Stimulated activated CD8-positive, alpha-beta memory T cell treated with anti-CD3 and anti-CD28 coated beads, Interleukin-7, amount 100 ng/mL, for 48 hours (primary cell): ENCODE data around the gene ERI3.

Source experiments
- DNase-seq, 2 donors: peaks; one replicate each; pipeline ENCODE4 v3.0.0-alpha.2; 2020; ENCODE audit warnings: low read depth in 1 of 2; ENCODE audit errors: extremely low read depth in 1 of 2

The ERI3 gene

DNA sequence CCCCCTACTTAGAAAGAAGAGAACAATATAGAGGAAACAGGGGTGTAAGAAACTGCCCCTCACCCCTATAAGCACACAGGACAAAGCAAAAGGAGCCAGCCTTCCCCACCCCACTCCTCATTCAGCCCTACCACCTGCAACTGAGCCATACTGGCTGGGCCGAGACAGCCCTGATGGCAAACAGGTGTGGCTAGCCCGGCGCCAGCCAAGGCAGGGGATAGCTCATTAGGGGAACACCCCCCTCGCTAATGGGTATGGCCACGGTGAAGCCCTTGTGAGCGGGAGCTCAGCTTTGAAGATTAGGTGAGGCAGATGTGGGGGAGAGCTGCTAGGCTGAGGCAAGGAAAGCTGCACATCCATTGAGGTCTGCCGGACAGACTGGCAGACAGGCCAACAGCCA is 65.5 kb downstream of the ERI3 start:
- no peak for DNase-seq

DNA sequence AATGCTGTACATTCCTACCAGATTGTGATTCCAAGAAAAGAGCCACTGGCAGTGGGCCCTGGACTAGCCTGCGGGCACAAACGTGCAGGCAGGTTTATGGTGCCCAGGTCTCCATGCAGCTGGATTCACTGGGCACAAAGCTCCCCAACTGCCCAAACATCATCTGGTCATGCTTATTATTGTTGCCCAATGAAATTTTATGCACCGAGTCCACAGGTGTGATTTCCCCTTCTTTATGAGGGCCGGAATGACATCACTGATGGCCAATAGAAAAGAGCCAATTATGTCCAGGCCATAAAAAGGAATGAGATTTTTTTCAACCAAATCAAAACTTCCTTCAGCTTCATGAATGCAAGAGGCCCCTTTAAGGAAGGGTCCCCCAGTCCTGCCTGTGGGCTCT is 66.2 kb downstream of the ERI3 start:
- DNase-seq, result no peak

DNA sequence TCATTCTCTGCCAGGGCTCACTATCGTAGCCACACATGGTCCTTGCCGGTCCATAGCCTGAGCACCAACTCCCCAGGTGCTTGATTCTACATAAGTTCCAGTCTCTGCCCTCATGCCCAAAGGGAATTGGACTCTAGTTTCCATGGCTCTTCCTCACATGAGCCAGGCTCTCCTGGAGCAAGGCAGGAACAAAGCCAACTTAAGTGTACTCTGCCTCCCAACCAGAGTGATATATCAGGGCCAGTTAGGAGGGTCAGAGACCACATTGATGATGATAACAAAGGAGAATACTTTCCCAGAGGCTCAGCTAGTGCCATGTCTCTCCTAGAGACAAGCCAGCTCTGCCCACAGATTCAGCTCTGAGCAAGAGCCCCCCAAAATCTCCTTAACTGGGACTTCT is 70.9 kb downstream of the ERI3 start:
- no peak for DNase-seq

DNA sequence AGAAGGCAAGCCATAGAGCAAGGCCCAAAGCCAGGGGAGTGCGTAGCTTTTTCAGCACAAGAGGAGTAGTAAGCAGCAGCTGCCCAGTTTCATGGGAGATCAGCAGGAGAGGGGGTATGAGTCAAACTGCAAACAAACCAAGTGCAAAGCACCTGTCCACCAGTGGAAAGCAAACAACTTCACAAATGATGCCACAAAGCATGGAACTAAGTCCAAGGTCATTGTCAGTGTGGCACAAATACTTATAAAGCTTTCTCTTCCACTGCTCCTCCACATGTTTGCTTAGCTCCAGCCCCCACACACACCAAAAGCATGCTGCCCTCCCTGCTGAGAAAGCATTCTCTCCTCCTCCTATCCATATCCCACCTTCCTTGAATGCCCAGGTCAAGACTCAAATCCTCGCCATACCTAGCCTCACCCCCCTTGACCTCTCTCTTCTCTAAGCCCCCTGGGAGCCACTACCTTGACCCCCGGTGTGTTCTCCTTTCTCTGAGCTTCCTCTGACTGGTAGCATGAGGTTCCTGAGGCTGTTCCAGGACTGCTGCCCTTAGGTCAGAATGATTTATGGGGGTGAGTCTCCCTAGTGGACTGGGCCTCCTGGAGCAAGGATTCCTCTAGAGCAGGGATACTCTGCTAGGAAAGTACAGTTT is 71.4 kb downstream of the ERI3 start:
- no peak for DNase-seq

DNA sequence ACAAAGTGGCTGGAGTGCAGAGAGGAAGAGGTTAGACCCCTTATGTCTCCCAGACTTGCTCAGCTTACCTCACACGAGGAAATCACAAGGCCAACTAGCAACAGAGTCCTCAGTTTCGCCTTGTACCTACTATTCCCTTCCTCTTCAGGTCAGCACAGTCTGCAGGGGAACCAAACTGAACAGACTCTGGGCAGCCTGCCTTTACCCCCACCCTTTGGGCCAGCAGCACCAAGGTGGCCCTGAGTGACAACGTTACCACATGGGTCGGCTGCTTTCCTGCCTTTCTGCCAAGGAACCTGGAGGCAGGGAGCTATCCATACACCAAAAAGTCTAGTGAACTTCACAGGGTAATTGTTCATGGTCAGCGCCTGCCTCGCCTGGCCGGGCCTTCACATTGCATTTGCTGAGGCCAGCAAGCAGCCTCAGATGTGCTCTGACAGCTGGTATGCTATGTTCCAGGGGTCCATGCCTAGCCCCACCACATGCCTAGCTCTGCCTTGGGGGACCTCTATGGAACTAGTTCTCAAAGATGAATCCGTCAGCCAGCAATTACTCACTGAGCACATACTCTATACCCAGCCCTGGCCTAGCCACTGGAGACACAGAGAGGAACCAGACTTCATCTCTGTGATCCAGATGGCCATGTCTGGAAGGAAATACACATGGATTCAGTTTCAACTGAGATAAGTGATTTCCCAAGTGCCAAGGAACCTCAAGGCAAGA is 72.2 kb downstream of the ERI3 start:
- DNase-seq, result no peak

DNA sequence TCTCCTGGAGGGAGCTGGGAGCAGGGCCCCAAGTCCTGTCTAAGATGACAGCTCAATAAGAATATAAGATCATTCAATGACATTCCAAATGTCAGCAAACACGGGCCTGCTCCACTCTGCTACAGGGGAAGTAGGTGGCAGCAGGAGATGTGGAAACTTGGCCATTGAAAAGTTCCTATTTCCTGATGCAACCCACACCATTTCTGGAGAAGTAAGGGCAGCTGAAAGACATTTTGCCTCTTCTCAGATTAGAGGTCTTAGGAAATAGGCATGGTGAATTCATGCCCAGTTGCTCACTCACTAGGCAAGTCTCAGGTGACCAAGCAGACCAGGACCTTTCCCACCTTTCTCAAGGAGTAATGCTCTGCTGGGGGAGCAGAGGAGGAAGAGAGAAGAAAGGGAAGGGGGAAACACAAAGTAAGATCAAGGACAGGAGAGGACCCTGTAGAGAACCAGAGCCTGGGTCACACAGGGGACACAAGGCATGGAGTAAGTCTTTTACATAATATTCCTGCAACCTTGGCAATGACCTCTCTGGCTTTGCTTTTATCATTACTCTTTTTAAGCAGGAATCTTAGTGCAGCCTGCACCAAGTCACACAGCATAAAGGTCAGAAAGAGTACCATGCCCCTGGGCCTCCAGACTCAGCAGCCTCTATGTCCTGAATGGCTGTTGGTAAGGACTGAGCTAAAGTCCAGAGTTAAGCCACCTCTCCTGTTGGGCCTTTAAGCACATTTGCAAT is 72.9 kb downstream of the ERI3 start:
- DNase-seq, result no peak

DNA sequence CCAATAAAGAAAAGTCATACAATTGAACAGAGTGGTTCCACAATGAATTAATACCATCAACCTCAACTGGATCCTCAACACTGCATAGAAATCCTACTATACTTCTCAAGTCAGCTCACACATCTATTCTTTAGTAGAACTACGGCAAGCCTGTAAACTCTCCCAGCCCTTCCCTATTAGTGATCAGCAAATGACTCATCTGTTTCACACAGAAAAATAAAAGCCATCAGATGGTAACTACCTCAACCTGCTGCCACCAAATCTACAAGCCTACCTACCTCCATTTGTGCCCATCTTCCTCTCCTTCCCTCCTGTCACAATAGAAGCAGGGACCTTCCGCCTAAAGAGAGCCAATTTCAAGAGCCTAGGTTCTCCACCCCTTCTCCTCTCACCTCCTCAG is 78.2 kb downstream of the ERI3 start:
- DNase-seq, result no peak

DNA sequence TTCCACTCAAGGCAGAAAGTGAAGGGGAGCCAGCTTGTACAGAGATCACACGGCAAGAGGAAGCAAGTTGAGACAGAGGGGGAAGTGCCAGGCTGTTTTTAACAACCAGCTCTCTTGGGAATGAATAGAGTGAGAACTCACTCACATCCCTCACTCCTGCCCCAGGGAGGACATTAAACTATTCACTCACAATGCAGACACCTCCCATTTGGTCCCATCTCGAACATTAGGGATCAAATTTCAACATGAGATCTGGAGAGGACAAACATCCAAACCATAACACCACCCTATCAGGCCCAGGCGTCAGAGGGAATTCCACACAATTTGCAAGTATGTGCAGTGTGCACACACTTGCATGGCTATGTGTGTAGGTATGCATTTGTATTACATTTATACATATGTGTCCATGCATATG is 79.1 kb downstream of the ERI3 start:
- no peak for DNase-seq

DNA sequence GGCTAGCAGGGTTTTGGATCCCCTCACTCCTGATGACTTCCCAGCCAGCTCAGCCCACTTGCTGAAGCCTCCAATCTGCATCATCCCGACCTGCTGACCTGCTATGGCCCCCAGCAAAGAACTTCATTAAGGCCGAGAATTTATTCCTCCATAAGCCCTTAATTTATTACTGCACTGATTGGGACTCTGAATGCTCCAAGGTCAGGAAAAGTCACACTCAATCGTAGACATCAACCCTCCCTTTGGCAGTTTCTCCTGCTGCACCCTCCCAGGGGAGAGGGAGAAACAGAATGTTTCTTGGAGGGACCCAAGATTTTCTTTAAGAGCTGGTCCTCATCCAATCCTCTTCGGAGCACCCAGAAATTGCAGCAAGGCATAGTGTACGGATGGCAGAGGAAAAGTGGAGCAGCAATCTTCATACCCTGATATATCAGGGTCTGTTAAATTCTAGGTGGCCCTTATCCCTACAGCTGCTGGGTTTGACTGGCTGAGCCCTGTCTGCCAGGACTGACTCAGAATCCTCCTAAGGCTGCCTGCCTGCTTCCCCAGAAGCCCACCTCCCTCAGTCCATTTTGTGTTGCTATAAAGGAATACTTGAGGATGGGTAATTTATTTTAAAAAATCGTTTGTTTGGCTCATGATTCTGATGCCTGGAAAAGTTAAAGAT is 79.6 kb downstream of the ERI3 start:
- DNase-seq, result no peak

DNA sequence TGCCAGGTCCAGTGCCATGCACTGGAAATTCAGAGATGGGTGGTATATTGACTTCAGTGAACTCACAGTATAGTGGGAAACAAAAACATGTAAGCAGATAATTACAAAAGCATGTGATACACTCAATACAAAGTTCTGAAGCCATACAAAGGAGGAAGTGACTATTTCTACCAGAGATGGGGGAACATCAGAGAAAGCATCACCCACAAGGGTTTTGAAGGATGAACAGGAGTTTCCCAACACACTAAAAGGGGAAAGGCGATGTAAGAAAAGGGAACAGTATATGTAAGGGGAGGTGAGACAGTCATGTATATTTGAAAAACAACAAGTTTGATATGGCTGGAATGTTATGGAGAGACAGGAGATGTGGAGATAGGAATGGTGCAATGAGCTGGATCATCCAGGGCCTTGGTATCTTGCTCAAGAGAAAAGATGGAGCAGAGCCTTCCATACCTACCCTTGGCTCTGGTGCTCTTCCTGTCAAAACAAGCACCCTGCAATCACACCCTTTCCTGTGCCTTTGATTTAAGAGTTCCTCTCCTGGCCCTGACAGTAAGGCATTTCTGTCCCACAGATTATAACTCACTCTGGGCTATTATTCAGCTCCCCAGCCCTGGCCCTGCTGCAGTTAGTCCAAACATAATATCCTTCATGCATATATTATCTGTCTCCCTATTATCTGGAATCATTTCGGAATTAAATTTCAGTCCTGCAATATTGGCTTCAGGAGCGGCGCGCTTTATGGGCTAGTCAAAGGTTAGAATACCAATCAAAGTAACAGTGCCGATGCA is 81.3 kb downstream of the ERI3 start:
- no peak for DNase-seq

DNA sequence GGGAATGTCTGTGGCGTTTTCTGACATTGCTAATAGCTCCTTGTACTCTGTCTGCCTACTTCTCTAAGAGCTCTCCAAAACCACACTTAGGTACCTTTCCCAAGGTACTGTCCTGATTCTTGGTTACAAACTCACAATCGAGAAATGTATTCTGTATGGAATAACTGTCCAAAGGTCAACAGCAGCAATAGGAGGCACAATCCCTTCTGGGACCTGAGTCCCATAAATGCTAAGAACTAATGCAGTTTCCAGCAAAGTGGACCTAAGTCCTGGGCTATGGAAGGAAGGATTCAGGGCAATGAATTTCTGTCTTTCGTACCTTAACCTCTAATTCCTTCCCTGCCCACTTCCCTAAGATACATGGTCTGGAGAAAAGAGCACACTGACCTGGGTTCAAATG is 82.1 kb downstream of the ERI3 start:
- DNase-seq, result no peak

DNA sequence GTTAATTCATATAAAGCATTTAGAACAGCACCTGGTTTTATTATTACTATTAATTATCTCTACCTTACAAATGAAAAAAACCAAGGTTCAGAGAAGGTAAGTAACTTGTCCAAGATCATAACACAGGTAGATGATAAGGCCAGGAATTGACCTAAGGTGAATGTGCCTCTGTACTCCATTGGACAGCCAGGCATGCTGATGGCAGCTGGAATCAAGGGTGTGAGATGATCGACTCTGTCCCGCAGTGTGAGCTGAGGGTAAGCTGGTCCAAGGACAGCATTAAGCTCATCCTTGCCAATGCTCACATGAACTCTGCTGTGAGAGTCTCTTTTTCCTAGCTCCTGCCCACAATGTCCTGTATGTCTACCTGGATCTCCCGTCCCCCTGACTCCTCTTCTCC is 83.4 kb downstream of the ERI3 start:
- DNase-seq, result no peak

DNA sequence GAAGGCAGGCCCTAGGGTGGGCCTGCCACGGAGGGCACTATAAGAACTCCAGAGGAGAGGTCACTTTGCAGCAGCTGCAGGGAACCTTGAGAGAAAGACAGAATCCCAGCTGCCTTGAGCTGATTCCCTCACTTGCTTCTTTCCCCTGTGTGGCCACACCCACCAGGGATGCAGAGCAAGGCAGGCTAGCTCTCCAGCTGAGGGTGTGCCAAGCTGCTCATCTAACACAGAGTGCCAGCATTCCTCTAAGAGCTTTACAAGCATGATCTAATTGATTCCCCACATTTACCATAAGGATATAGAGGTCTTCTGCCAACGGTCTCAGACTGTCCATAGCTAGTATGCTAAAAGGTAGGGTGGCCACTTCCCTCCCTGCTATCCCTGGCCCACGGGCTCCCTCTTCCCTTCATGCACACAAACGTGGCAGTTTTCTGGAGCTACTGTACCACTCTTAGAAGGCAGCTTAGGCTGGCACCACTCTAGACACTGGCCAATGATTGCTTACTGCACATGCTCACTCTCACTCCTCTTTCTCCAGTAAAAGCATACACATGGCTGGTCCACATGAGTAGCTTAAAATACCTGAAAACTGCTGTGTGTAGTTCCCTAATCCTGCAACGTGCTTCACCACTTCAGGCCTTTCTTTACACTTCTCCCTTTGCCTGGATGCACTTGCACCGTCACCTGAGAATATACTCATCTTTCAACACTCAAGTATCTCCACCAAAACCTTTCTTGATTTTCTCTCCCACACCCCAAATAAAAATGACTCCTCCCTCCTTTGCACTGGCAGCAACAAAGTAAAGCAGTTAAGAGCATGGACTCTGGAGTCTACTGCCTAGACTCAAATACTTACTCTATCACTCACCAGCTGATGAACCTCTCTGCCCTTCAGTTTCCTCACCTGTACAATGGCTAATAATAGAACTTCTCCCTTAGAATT is 84.1 kb downstream of the ERI3 start:
- DNase-seq, result no peak

DNA sequence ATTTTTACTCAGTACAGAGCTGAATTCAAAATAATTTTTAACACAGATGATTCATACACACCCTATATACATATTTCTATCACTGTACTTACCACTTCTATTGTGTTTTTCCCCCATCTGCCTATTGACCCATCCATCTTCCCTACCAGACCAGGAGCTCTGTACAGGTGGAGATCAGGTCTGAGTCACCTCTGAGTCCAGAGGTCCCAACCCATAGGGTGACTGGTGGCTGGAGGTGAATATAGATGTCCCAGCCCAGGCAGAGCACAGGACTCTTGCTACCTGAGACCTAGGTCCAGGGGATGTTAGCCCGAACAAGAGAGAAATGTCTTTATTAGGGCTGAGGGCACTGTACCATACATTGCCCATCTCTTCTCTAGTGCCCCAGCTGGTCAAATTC is 87.0 kb downstream of the ERI3 start:
- DNase-seq, result no peak

DNA sequence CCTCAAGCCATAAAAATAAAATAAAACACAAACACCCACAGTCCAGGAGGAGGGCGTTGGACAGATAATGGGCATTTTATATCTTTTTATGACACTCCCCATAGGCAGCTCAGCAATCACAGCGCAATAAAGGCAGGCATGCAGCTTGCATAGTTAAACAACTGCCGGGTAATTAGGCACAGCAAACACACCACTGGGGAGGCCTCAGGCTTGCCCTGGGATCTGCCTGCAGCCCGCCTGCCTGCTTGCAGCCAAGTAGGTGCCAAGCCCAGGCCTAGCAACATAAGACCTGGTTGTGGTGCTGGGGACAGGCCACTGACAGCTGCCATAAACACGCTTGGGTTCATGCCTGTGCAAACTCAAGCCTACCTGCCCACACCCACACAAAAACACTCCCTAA is 87.6 kb downstream of the ERI3 start:
- no peak for DNase-seq

DNA sequence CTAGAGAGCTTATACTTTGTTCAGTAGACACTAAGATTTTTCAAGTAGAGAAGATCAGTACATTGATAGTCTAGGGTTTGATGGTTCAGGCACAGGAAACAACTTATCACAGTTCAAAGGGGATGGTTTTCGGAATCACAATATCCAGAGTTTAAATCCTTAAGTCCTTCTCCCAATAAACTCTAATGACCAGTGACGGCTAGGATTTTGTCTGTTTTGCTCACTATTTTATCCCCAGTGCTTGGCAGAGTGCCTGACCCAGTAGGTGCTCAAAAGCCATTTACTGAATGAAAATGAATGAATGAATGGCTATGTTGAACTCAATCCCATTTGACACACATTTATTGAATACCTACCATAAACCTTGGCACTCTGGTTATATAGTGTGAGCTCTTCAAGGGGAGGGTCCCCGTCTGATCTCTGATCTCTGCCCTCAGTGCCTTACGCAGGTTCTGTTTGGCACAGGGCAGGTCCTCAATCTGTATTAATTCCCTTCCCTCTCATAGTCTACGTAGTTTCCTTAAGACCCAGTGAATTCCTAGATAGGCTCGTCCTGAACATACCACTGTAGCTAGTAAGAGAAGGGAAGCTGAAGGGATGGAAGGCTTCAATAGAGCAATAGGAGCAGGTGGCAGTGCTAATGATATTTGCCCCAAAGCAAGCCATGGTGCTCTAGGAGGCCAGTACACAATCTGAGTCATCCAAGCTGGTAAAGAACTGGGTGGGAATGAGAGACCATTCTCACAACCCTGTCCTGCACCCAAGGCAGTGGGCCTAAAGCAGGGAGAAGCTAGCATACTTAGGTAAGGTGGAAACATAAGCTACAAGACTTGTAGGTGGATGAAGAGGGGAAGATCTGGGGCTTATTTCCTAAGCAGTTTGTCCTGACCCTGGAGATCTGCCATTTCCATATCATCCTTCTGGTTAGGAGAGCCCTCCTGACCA is 88.4 kb downstream of the ERI3 start:
- no peak for DNase-seq

DNA sequence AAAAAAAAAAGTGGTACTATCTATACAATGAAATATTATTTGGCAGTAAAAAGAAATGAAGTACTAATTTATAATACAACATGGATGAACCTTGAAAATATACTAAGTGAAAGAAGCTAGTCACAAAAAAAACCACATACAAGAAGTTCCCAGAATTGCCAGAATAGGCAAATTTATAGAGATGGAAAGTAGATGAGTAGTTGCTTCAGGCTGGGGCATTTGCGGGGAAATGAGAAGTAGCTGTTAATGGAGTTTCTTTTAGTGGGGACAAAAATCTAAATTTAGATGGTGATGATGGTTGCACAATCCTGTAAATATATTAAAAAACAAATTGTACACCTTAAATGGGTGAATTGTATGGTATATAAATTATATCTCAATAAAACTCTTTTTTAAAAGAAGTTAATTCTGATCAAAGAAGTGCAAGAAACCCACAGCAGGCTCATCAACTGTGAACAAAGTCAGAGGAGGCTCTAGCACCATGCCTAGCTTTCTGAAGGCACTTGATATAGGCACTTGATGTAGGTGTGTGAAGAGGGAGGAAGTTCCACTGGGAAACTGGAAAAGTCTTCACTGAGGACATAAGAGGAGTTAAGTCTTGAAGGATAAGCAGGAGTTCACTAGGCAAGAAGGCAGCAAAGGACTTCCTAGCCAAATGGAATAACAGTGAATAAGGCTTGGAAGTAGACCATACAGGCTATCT is 89.2 kb downstream of the ERI3 start:
- no peak for DNase-seq

DNA sequence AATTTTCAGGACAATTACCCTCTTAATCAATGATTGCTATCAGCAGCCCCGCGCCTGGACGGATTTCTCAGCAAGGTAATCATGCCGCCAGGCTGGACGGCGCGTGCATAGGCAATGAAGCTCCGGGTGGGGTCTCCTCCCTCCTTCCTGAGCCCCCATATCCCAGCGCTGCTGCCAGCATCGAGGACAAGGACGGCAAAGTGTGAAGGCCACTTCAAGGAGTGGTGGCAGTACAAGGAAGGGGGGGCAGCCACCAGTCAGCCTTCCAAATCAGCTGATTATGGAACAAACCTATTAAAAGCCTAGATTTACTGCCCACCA is 90.6 kb downstream of the ERI3 start:
- DNase-seq, result no peak
